ENCODE results near the gene STOML1.
A peak's percentile ranks its signal among the peaks of the same experiment; 100 is the strongest.

The STOML1 gene

GRCh38 chr15:73991726-73992593 is at the start of gene STOML1:
STOML1 (minus strand) TSS chr15:73992295; CDS start chr15:73992223, 72 bp downstream.
- Histone ChIP-seq H3K36me3 (replicated peaks; ENCODE audit: insufficient read depth, low read length) (no peaks in the 10 kb centered on the region), H3K9me3 (replicated peaks; ENCODE audit: insufficient read depth, low read length) (no peaks in the 10 kb centered on the region), H3K4me1 (ENCODE audit: low read length) (0 out of 2 replicates have a peak, but pooled peaks cover 3% of the 10 kb centered on the region), H3K79me2 (ENCODE audit: low read length) (peaks cover 29% of the 10 kb centered on the region), H3K9ac (ENCODE audit: low read length) (peak within 1 kb of the TSS; percentile 75), H3F3A (ENCODE audit: insufficient read depth, low read length) (peaks cover 17% of the 10 kb centered on the region), H3K4me3 (ENCODE audit: low read length) (peak within 1 kb of the TSS; percentile 78), H3K9me2 (replicated peaks; ENCODE audit: insufficient read depth, low read length) (no peaks in the 10 kb centered on the region), H2AFZ (ENCODE audit: low read length) (peak within 1 kb of the TSS; percentile 90), H4K20me1 (ENCODE audit: insufficient read depth, low read length) (no peaks in the 10 kb centered on the region), H3K27ac (ENCODE audit: low read length) (peak within 1 kb of the TSS; percentile 40; the same call in 1 of the 2 replicates), H3K4me2 (ENCODE audit: low read depth, low read length) (peak within 1 kb of the TSS; percentile 89), H3K27me3 (replicated peaks; ENCODE audit: insufficient read depth, low read length) (no peaks in the 10 kb centered on the region)
- TF ChIP-seq CTCF (IDR thresholded peaks at IDR 0.05; ENCODE audit: low read length) (peak; percentile 79), EZH2 (optimal IDR thresholded peaks at IDR 0.05; ENCODE audit: low read depth, low read length) (no peak)
- peak; percentile 96 for DNase-seq

GRCh38 chr15:74041311-74041756 is 49.2 kb upstream of the STOML1 start:
- DNase-seq, result no peak
- no peak overlapping the region for H3K9ac ChIP-seq (ENCODE audit: low read length)
- no peak overlapping the region for H3K4me2 ChIP-seq (ENCODE audit: low read depth, low read length)
- no peaks in the 10 kb centered on the region for H3K27me3 ChIP-seq (replicated peaks; ENCODE audit: insufficient read depth, low read length)
- H3K9me3 ChIP-seq (replicated peaks; ENCODE audit: insufficient read depth, low read length), result no peaks in the 10 kb centered on the region
- H2AFZ ChIP-seq (ENCODE audit: low read length), result no peak overlapping the region
- no peaks in the 10 kb centered on the region for H3F3A ChIP-seq (ENCODE audit: insufficient read depth, low read length)
- H4K20me1 ChIP-seq (ENCODE audit: insufficient read depth, low read length), result no peaks in the 10 kb centered on the region
- no peak overlapping the region for H3K27ac ChIP-seq (ENCODE audit: low read length)
- no peak overlapping the region for H3K4me3 ChIP-seq (ENCODE audit: low read length)
- no peaks in the 10 kb centered on the region for H3K9me2 ChIP-seq (replicated peaks; ENCODE audit: insufficient read depth, low read length)
- no peaks in the 10 kb centered on the region for H3K79me2 ChIP-seq (ENCODE audit: low read length)
- no peaks in the 10 kb centered on the region for H3K36me3 ChIP-seq (replicated peaks; ENCODE audit: insufficient read depth, low read length)
- H3K4me1 ChIP-seq (ENCODE audit: low read length), result no peaks in the 10 kb centered on the region
- TF ChIP-seq CTCF (IDR thresholded peaks at IDR 0.05; ENCODE audit: low read length), result no peak
- TF ChIP-seq EZH2phosphoT487 (IDR thresholded peaks at IDR 0.05; ENCODE audit: low read length), result no peak

- H3K9me3 ChIP-seq (replicated peaks; ENCODE audit: insufficient read depth, low read length), result no peaks in the 10 kb centered on the region
- no peaks in the 10 kb centered on the region for H3K36me3 ChIP-seq (replicated peaks; ENCODE audit: insufficient read depth, low read length)
- DNase-seq, result no peak
- H3K4me2 ChIP-seq (ENCODE audit: low read depth, low read length), result no peak overlapping the region
- no peak overlapping the region for H3K4me3 ChIP-seq (ENCODE audit: low read length)
- H3K79me2 ChIP-seq (ENCODE audit: low read length), result no peaks in the 10 kb centered on the region
- H3K27me3 ChIP-seq (replicated peaks; ENCODE audit: insufficient read depth, low read length), result no peaks in the 10 kb centered on the region
- TF ChIP-seq EZH2phosphoT487 (IDR thresholded peaks at IDR 0.05; ENCODE audit: low read length) (no peak), CTCF (IDR thresholded peaks at IDR 0.05; ENCODE audit: low read length) (no peak), EZH2 (optimal IDR thresholded peaks at IDR 0.05; ENCODE audit: low read depth, low read length) (no peak)
- no peak overlapping the region for H3K9ac ChIP-seq (ENCODE audit: low read length)
- no peak overlapping the region for H2AFZ ChIP-seq (ENCODE audit: low read length)
- H4K20me1 ChIP-seq (ENCODE audit: insufficient read depth, low read length), result no peaks in the 10 kb centered on the region
- H3K27ac ChIP-seq (ENCODE audit: low read length), result no peak overlapping the region
- H3K9me2 ChIP-seq (replicated peaks; ENCODE audit: insufficient read depth, low read length), result no peaks in the 10 kb centered on the region
- no peaks in the 10 kb centered on the region for H3F3A ChIP-seq (ENCODE audit: insufficient read depth, low read length)
- no peaks in the 10 kb centered on the region for H3K4me1 ChIP-seq (ENCODE audit: low read length)
Observed at GRCh38 chr15:74040109-74040850, 48.2 kb upstream of the STOML1 start.

All from MM.1S (cell line).